ENCODE results near the gene DOK1.

Gene DOK1

DNA sequence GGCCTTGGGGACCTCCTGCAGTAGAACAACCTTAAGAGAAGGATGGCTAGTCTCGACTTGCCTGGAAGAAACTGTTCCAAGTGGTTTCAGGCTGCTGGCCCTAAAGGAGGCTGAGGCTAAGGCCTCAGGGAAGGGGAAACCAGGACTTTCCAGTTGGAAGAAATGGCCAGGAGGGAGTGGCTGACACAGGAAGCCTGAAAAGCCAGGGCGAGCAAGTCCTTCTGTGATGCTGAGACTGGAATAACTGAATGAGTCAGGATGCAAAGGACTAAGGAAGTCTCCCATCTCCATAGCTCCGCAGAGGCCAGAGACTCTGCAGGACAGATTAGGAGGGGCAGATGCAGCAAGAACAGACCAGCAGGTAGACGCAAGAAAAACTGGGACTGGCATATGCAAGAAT is 17.4 kb upstream of the DOK1 start:
- in situ Hi-C loops (cut with HindIII; ENCODE audit: low sequenced_read_pairs), result no loop called here
- H3K4me3 ChIP-seq (ENCODE audit: low read depth, low read length), result no peak overlapping the region
- TF ChIP-seq, protein P1, sequence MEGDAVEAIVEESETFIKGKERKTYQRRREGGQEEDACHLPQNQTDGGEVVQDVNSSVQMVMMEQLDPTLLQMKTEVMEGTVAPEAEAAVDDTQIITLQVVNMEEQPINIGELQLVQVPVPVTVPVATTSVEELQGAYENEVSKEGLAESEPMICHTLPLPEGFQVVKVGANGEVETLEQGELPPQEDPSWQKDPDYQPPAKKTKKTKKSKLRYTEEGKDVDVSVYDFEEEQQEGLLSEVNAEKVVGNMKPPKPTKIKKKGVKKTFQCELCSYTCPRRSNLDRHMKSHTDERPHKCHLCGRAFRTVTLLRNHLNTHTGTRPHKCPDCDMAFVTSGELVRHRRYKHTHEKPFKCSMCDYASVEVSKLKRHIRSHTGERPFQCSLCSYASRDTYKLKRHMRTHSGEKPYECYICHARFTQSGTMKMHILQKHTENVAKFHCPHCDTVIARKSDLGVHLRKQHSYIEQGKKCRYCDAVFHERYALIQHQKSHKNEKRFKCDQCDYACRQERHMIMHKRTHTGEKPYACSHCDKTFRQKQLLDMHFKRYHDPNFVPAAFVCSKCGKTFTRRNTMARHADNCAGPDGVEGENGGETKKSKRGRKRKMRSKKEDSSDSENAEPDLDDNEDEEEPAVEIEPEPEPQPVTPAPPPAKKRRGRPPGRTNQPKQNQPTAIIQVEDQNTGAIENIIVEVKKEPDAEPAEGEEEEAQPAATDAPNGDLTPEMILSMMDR (IDR thresholded peaks at IDR 0.05; ENCODE audit: low read depth, low read length, missing control alignments), result no peak
- DNase-seq (ENCODE audit: low read depth), result no peak

DNA sequence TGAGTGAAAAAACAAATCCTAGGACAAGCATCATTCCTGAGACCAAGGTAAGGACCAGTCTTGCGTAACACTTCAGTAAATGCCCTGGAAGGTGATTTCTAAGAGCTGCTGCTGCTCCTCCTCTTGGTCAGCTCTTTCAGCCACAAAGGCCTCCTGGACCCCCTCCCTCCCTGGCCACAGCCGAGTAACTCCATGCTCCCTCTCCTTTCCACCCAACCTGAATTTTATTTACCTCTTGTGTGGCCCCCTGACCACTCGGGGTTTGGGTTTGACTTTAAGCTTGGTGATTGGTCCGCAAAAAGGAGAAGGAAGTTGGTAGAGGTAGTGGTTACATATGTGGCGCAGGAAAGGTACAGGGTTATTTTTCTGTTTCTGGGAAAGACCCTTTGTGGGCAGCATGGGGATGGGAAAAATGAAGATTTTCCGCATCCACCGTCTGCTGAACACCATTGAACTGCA is 15.6 kb upstream of the DOK1 start:
- no peak overlapping the region for H3K4me3 ChIP-seq (ENCODE audit: low read depth, low read length)
- no peak for DNase-seq (ENCODE audit: low read depth)

DNA sequence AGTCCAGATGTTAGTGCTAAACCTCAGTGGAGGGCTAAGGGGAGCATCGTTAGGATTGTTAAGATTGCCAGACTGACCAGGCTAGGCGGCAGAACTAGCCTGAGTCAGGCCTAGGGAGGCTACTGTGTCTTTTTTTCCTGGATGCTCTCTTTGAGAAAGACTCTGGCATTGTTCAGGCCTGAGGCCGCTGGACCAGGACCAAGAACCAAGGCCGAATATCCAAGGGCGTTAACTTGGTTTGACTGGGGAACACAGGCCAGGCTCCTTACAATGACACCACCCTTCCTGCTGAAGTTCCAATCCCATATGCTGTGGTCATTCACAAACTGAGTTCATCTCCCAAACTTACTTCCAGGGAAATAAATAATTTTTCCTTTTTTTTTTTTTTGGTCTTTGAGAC is 14.2 kb upstream of the DOK1 start:
- no peak for DNase-seq (ENCODE audit: low read depth)
- TF ChIP-seq, protein P1 (IDR thresholded peaks at IDR 0.05; ENCODE audit: low read depth, low read length, missing control alignments), result no peak
- H3K4me3 ChIP-seq (ENCODE audit: low read depth, low read length), result no peak overlapping the region
- in situ Hi-C loops (cut with HindIII; ENCODE audit: low sequenced_read_pairs), result no loop called here

More for the DNA sequence above, 15.6 kb upstream of the DOK1 start:
- TF ChIP-seq, protein P1 (IDR thresholded peaks at IDR 0.05; ENCODE audit: low read depth, low read length, missing control alignments), result no peak
- in situ Hi-C loops (cut with HindIII; ENCODE audit: low sequenced_read_pairs), result no loop called here

DNA sequence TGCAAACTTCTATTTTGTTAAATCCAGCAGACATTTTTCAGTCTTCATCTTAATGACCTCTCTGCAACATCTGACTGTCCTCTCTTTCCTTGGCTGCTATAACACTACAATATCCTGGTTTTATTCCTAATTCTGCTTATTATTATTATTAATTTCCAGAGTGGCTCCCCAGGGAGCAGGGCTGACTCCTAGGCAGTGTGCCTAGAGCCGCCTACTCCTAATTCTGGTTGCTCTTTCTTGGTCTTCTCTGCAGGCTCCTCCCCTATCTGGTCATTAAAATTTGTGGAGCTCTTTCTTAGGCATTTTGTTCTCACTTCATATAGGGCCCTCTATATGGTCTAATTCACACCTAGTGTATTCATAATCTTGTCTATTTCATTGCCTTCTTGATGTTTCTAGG is 11.5 kb upstream of the DOK1 start:
- H3K4me3 ChIP-seq (ENCODE audit: low read depth, low read length), result no peak overlapping the region

DNA sequence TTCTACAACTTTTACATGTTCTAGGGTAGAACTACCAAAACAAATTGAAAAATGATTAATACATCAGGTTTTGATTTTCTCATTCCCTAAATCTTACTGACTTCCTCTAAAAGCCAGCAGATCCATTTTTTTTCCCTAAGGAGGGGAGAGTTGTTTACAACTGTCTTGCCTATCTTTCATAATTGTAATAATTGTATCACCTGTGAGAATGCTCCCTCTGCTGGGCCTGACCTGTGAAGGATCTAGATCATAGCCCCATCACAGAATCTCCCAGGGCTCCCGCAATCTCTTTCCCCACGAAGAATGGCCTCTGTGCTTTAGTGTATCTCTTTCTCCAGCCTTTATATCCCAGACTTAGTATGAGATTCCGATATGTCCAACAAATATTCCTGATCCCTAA is 9.9 kb upstream of the DOK1 start:
- H3K4me3 ChIP-seq (ENCODE audit: low read depth, low read length), result no peak overlapping the region
- TF ChIP-seq, protein P1 (IDR thresholded peaks at IDR 0.05; ENCODE audit: low read depth, low read length, missing control alignments), result no peak
- in situ Hi-C loops (cut with HindIII; ENCODE audit: low sequenced_read_pairs), result no loop called here
- no peak for DNase-seq (ENCODE audit: low read depth)

More for the DNA sequence above, 11.5 kb upstream of the DOK1 start:
- DNase-seq (ENCODE audit: low read depth), result no peak
- in situ Hi-C loops (cut with HindIII; ENCODE audit: low sequenced_read_pairs), result no loop called here
- TF ChIP-seq, protein P1 (IDR thresholded peaks at IDR 0.05; ENCODE audit: low read depth, low read length, missing control alignments), result no peak

DNA sequence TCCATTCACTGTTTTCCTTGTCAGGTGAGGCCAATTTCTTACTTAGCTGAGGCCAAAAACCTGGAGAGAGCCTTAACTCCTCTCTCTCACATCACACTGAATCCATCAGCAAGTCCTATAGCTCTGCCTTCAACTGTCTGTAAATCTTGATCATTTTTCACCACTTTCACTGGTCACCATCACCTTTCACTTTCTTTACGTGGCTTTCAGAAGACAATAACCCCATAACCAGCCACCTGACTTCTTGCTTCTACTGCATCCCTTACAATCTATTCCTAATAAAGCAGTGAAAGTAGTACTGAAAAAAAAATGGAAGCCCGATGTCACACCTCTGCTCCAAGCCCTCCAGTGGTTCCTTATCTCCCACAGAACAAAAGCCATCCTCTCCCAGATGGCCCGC is 8.5 kb upstream of the DOK1 start:
- TF ChIP-seq, protein P1 (IDR thresholded peaks at IDR 0.05; ENCODE audit: low read depth, low read length, missing control alignments), result no peak
- in situ Hi-C loops (cut with HindIII; ENCODE audit: low sequenced_read_pairs), result no loop called here
- no peak overlapping the region for H3K4me3 ChIP-seq (ENCODE audit: low read depth, low read length)
- no peak for DNase-seq (ENCODE audit: low read depth)

Data from astrocyte of the cerebellum (primary cell).